HG03095 (cell line): ENCODE data around the gene OR10A3.
"Not testable (repeated sequence)": the region's sequence is repeated elsewhere in the genome, so short reads cannot be mapped to it uniquely, and the experiment has no call there.

Source experiments
- ATAC-seq: cut with Tn5 transposase; IDR thresholded peaks from one replicate; pipeline ENCODE4 v1.9.1; 2021; ENCODE audit warnings: moderate library complexity; ENCODE audit not compliant: unreplicated experiment

Gene OR10A3, protein sequence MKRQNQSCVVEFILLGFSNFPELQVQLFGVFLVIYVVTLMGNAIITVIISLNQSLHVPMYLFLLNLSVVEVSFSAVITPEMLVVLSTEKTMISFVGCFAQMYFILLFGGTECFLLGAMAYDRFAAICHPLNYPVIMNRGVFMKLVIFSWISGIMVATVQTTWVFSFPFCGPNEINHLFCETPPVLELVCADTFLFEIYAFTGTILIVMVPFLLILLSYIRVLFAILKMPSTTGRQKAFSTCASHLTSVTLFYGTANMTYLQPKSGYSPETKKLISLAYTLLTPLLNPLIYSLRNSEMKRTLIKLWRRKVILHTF

DNA sequence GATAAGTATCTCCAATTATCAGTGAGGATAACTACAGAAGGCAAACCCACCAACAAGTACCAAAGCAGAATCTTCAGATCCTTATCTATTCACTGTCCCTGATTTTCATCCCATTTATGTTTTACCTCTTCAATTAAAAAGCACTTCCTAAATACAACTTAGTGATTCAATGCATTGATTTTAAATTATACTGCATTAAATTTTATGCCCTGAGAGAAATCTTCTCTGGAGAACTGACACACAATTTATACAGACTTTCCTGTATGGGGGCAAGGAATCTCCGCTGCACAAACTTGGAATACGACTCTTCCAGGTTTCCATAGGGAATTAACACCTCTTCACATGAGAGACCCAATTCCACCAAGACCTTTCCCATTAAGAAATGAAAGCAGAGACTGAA is at the start of gene OR10A3:
TSS of gene OR10A3 (minus strand) at position 101 of the 400 bp plus-strand sequence. CDS start 2,188 bp downstream, outside the sequence.
- ATAC-seq: no peak

DNA sequence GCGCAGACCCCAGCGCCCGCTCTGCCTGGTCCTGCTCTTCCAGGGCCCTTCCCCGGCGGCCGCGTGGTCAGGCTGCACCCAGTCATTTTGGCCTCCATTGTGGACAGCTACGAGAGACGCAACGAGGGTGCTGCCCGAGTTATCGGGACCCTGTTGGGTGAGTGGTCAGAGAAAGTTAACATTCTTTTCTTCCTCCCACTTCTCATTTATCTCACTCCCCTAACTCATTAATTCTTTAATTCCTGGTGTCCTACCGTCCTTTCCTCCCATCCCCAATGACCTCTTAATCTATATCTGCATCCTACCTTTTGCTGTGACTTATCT is 46.0 kb upstream of the OR10A3 start:
- ATAC-seq: not testable (repeated sequence)

DNA sequence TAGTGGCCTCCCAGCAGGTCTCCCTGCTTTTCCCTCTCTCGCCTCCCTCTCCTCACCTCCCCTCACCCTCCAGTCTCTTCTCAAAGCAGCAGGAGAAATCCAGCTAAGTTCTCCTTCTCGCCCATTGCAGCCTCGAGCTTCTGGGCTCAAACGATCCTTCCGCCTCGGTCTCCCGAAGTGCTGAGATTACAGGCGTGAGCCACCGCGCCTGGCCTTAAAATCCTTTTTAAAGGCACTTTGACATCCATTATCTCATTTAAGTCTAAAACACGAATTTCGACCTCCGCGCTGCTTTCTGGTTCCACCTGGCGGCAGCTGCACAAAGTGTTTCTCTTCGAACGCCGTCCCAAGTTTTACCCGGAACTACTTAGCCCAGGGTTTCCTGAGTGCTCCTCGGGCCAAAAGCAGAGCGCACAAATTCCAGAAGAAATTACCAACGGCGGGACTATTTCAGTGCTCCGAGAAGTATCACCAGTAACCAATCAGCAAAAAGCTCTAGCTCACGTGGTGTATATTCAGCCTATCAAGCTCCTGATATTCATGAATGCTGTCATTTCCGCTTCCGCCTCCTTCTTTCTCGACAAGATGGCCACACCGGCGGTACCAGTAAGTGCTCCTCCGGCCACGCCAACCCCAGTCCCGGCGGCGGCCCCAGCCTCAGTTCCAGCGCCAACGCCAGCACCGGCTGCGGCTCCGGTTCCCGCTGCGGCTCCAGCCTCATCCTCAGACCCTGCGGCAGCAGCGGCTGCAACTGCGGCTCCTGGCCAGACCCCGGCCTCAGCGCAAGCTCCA is 45.5 kb upstream of the OR10A3 start, which contains the start of gene EIF3F:
TSS of gene EIF3F (plus strand) at position 570 of the 792 bp plus-strand sequence. CDS start at position 586, 16 bp downstream.
- peak; percentile 96 for ATAC-seq

DNA sequence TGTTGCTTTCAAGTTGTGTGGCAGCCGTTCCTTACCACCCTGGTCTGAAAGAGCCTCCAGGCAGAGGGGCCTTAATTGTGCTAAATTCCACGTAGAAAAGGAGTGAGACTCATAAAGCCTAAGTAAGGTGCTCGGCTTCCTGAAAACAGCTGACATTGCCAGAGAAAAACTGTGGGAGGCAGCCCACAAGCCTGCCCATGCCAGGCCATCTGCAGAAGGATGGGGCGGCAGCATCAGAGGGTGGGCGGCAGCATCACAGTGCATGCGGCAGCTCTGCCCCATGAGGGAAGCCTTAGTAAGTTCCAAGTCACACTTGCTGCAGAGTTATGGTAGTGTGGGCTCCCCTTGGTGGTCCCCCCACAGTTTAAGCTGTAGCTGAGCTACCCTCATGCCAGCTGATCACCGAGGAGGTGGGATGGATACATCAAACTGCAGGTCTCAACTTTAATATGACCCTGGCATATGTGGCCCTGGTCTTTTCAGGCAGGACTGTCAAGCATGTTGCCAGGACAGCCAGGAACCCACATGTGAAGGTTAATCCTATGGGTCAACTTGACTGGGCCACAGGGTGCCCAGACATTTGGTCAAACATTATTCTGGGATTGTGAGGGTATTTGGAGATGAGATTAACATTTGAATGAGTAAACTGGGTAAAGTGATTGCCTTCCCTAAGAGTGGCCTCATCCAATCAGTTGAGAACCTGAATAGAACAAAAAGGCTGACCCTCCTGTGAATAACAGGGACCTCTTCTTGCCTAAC is 42.5 kb upstream of the OR10A3 start:
- no peak for ATAC-seq

DNA sequence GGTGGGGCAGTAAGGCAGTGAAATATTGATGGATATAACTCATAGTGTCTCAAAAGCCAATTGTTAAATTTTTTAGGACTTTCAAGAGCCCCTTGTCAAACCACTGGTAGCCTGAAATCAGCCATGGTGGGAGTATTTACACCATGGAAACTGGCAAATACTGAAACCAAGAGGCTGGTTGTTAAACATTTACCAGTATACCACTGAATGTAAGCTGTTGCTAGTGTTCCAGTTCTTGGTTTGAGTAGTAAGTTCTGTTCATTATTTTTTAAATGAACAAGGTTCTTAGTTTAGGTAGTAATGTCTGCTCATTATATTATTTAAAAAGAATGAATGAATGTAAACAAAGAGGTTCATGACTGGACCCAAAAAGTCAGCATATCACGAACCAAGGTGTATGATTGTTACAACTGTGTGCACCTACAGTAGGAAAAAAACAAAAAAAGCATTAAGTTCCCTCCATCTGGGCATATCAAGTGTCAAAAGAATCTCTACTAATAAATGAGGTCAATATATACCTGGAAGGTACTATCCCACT is 41.1 kb upstream of the OR10A3 start:
- ATAC-seq: no peak

DNA sequence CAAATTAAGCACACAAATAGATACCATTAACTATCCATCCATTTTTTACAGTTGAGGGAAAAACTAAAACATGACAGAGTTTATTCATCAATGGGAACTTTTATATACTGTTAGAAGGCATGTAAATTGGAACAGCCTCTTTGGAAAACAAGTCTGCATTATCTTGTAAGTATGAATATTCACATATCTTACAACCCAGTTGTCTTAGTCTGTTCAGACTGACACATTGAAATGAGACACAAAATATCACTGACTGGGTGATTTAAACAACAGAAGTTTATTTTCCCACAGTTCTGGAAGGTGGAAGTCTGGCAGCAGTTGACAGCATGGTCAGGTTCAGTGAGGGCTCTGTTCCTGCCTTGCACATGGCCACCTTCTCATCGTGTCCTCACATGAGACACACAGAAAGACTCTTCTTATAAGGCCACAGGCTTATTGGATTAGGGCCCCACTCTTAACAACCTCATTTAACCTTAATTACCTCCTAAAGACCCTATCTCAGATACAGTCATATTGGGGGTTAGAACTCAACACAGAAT is 40.2 kb upstream of the OR10A3 start:
- ATAC-seq: no peak

DNA sequence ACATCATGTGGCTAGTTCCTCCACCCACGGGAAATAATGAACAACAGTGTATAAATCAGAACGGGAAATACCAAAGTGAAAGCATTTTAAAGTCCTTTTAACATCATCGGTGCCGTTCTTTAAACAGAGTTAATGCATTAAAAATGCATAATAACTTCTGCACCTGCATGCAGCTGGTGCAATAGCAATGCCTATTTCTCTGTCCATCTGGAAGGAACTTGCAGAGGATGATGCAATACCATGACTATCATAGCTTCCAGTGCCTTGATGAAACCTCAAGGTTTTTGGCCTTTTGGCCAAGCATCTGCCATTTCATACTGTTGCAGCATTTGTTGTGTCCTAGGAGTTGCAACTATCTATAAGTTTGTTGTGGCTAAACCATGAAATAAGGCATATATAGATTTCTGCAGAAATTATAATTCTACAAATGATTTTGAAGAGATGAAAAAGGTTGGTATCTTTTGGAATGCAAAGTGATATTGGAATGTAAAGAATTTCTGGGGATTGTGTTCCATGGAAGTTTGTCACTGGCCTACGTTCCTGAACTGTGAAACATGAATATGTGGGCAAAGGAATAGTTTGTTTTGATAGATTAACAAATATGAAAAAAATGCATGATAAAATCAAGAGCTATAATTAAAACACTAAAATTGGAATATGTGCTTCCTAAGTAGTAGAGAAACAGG is 35.9 kb upstream of the OR10A3 start:
- ATAC-seq: no peak

DNA sequence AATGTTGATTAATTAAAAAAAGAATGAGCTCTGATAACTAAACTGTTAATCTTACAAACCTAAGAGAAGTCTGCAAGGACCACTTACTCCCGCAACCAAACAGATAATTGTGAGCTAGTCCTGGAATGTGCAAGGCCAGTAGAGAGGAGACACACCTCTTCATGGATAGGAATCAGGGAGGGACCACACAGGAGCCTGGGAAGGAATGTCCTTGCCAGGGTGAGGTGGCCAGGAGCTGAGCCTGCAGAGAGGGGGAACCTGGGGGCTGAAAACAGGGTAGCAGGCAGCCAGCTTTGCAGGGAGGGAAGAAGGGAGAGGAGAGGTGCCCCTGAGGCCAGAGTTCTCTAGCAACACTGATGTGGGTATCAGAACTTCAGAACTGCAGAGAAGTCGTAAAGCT is 33.2 kb upstream of the OR10A3 start:
- no peak for ATAC-seq

DNA sequence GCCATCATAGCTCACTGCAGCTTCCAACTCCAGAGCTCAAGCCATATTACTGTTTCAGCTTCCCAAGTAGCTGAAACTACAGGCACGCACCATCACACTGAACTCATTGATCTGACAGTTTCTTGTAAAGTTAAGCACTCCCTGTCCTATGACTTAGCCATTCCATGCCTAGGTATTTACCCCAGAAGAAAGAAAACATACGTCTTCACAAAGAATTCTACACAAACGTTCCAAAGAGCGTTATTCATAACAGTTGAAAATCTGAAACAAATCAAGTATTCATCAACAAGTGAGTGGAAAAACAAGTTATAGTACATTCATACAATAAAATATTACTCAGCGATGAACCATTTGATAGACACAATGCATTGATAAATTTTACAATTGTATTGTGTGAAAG is 31.5 kb upstream of the OR10A3 start:
- no peak for ATAC-seq

DNA sequence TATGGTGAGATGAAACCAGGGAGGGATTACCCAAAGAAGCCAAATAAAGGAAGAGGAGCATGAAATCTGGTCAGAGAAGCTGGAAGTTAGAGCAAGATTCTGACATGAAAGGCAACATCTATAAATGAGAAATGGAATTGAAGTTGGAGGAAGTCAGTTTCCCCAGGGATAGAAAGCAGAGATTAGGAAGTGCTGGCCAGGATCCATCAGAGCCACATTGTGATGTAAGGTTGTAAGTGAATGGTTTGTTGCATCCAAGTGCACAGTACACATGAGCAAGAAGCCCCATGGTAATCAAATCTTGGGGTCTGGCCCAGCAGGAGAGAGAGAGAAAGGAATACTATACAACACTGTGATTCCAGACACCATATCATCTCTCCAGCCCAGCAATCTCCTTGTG is 30.3 kb upstream of the OR10A3 start:
- no peak for ATAC-seq

DNA sequence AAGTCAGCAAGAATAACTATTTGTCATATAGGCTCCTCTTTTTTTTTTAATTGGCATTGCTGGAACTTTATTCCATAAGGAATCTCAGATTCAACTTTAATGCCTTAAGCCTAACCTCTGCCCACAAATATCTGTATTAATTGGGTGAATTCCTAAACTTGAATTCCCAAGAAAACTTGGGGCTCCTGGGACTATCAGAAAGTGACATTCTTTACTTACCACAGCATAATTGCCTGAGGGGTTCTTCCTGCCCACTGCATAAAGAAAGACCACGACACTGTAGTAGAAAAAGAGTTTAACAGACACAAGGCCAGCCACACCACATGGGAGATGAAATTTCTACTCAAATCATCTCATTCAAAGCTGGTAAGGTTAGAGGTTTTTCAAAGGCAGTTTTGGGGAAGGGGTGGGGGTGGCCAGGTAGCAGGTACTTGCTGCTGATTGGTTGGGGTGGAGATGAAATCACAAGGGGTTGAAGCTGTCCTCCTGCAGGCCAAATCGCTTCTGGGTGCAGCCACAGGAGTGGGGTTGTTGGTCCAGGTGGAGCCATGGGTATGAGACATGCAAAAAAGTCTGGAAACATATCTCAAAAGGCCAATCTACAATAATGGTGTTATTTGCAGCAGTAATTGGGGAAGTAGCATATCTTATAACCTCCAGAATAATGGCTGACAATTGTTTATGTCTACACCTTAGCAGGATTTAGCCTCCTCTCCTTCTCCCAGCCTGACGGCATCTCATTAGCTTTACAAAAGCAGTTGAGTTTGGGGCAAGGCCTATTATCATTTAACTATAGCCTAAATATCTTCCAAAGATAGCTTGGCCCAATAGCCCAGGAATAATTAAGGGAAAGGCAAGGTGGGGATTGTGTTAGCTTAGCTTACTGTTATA is 28.5 kb upstream of the OR10A3 start:
- no peak for ATAC-seq

DNA sequence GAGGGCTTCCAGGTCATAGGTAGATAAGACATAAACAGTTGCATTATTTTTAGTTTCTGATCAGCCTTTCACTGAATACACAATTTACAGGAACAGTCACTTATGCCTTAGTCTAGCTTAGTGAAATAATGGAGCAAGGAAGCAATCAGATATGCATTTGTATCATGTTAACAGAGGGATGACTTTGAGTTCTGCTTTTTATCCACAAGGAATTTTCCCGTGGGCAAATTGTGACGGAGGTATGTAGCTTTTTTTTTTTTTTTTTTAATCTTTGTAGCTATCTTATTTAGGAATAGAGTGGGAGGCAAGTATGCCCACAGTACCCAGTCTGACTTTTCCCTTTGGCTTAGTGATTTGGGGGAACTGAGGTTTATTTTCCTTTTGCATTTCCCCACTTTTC is 27.2 kb upstream of the OR10A3 start:
- no peak for ATAC-seq

DNA sequence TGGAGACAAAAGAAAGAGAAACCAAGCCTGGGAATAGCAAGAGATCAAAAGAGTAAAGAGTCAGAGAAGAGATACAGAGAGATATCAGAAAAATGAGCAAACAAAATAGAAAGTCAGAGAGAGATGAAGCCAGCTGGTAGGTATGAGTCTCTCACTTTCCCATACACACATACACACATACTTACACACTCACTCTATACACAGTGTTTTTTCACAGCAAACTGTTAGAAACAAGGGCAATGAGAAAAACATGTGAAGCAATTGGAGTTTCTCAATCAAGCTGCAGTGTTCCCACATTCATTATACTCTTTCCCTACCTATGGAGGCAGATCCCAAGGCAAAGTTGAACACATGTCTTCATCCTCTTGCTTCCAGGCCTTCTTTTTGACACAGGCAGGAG is 26.3 kb upstream of the OR10A3 start:
- ATAC-seq: no peak

DNA sequence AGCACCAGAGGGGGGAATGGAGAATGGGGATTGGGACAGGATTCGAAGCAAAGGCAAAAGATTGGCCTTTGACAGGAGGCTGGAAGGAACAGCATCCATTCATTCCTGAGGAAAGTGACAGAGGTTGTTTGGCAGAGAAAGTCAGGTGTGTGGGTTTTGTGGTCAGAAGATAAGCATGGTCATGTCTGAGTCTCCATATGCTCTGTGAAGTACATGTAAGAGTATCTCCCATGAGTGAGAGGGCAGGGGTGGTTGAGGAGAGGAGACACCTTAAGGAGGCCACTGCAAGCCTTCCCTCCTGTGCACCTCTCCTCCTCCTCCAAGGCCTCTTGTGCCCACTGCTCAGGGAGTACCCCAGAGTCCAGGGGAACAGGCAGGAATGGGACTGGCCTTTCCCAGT is 25.6 kb upstream of the OR10A3 start:
- ATAC-seq: no peak

DNA sequence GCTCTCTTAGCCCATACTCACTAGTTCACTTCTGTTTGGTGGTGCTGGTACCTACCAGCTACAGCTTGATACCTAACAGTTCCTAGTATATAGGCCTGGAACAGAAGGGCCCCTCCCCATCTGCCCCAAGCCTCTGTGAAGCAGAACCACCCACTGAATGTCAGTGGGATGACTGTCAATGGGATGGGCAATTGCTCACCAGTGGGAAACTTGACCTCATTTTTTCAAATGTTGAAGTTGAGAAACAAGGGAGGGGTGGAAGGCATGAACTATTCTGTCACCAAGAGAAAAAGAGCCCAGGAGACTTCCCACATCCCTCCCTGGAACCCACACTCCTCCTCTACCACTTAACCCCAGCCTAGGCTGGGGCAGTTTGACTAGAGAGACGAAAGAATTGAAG is 23.9 kb upstream of the OR10A3 start, which contains the start of gene NLRP10:
TSS of gene NLRP10 (minus strand) at position 62 of the 400 bp plus-strand sequence. CDS start 1,952 bp downstream, outside the sequence.
- ATAC-seq: no peak

DNA sequence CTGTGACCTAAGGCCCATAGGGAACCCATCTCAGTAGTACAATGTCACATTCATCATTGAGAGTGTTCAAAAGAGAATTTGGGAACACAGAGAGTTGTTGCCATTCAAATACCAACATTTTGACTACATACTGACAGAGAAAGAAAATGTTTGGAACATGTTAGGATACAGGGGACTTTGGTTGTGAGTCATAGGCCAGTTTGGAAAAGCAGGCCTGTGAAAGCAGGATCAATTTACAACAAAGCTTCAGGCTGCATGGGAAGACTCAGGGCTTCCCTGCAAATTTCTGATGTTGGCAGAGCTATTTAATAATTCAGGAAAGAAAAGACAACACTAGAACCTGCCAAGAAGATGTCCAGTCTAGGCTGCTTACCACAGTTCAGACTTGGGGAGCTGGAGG is 23.4 kb upstream of the OR10A3 start:
- ATAC-seq: no peak

DNA sequence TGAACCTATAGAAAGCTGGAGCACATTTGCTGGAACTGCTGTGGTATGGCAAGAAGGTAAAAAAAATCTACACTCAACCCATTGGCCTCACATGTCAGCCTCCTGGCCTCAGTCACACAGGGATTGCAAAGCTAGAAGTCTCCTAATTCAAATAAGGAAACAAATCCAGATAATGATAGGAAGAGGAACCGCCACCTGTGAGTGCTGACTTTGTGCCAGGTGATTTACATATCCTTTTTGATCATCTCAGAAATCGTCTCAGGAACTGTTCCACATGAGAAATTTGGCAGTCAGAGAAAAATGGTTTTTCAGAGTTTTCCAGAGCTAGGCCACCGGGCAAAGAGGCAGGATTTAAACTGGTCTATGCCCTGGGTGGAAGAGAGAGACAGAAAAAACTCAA is 22.8 kb upstream of the OR10A3 start:
- no peak for ATAC-seq

DNA sequence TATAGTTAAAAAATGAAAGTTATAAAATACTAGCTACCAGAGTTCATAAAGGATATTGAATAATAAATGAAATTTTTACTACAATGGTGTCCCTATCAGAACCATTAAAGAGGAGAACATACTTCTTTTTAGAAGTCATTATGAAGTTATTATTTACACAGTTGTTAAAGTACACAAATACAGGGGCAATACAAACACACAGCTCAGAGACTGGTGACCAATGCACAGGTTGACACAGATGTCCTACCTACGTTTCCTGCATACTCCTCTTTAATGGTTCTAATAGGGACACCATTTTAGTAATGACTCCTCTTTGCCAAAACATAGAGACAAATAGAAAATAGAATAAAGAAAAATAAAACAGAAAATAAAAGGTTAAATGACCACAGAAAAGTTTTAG is 13.7 kb upstream of the OR10A3 start:
- ATAC-seq: no peak

DNA sequence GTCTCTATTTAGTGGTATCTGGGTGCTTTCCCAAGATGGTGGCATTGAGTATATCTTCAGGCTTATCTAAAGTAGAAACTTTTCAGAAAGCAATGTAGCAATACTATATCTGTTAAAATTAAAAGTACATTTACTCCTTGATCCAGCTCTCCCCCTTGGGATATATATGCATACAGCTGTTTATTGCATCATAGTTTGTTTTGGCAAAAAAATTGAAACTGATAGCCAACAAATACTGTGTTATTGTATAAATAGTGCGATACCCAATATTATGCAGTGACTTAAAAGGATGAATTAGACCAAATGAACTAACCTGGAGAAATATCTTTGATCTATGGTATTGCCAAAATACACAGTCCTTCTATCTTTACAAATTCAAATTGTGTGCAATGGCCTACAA is 8.4 kb upstream of the OR10A3 start:
- no peak for ATAC-seq
